ENCODE data around the gene CAMLG. TPM values are rescaled to one million over a fixed set of nuclear protein-coding genes. Genes with fewer than 3 reads are reported as not detected.
A peak's percentile ranks its signal among the peaks of the same experiment; 100 is the strongest.

The CAMLG gene
- total and polyA plus RNA-seq, 9 of the 15 experiments (the other 6 are each of a cell fraction or from before 2014, with no cell fraction given) = 11.3 to 22.0 (median 16.3) TPM

- TF ChIP-seq NFATC3 (IDR thresholded peaks at IDR 0.05) (no peak), FOXO4 (CRISPR knock-in tag; IDR thresholded peaks at IDR 0.05) (no peak), POLR2A (conservative IDR thresholded peaks at IDR 0.05) (peak; percentile 85), ZNF274 (IDR thresholded peaks at IDR 0.05; ENCODE audit: borderline replicate concordance, low read depth, low read length) (no peak), POLR3A (IDR thresholded peaks at IDR 0.05; ENCODE audit: borderline replicate concordance, extremely low read depth, insufficient read depth, insufficient read length) (no peak), ESRRA (IDR thresholded peaks at IDR 0.05; ENCODE audit: borderline replicate concordance, low read depth) (peak; percentile 55), CHD2 (IDR thresholded peaks at IDR 0.05; ENCODE audit: low read depth, low read length) (peak; percentile 81), DEAF1 (CRISPR knock-in tag; IDR thresholded peaks at IDR 0.05) (peak; percentile 30; the same call in 1 of the 2 replicates), RCOR1 (IDR thresholded peaks at IDR 0.05; ENCODE audit: borderline replicate concordance in 1 of 2, low read depth in 2 of 2, low read length in 2 of 2) (peak in 1 of 2 experiments; percentile 25; a peak in 1 of 4 replicates), ATF2 (CRISPR knock-in tag; IDR thresholded peaks at IDR 0.05) (no peak; the same call in 1 of the 2 replicates), IRF1 (CRISPR knock-in tag; IDR thresholded peaks at IDR 0.05; ENCODE audit: borderline replicate concordance) (no peak), ILK (tag; IDR thresholded peaks at IDR 0.05; ENCODE audit: borderline replicate concordance, low read depth) (no peak), HMGXB4 (CRISPR knock-in tag; IDR thresholded peaks at IDR 0.05) (0 out of 2 replicates have a peak, but pooled peaks have one; percentile 59), NCOA6 (IDR thresholded peaks at IDR 0.05) (peak; percentile 83), ZNF316 (IDR thresholded peaks at IDR 0.05) (peak; percentile 46; the same call in 1 of the 2 replicates), ZNF699 (CRISPR knock-in tag; IDR thresholded peaks at IDR 0.05; ENCODE audit: insufficient replicate concordance) (no peak)
- TF ChIP-seq, protein P1, sequence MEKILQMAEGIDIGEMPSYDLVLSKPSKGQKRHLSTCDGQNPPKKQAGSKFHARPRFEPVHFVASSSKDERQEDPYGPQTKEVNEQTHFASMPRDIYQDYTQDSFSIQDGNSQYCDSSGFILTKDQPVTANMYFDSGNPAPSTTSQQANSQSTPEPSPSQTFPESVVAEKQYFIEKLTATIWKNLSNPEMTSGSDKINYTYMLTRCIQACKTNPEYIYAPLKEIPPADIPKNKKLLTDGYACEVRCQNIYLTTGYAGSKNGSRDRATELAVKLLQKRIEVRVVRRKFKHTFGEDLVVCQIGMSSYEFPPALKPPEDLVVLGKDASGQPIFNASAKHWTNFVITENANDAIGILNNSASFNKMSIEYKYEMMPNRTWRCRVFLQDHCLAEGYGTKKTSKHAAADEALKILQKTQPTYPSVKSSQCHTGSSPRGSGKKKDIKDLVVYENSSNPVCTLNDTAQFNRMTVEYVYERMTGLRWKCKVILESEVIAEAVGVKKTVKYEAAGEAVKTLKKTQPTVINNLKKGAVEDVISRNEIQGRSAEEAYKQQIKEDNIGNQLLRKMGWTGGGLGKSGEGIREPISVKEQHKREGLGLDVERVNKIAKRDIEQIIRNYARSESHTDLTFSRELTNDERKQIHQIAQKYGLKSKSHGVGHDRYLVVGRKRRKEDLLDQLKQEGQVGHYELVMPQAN (IDR thresholded peaks at IDR 0.05; ENCODE audit: borderline replicate concordance) = no peak
Observed at GRCh38 chr5:134738133-134738962, at the start of gene CAMLG (continued).

Data from K562 (cell line).